ENCODE results near the gene TMOD1. TPM values are rescaled to one million over a fixed set of nuclear protein-coding genes. Genes with fewer than 3 reads are reported as not detected.

Gene TMOD1
- polyA plus RNA-seq, 1 of the 3 experiments (the other 2 are of a cell fraction), result 0.54 TPM

DNA sequence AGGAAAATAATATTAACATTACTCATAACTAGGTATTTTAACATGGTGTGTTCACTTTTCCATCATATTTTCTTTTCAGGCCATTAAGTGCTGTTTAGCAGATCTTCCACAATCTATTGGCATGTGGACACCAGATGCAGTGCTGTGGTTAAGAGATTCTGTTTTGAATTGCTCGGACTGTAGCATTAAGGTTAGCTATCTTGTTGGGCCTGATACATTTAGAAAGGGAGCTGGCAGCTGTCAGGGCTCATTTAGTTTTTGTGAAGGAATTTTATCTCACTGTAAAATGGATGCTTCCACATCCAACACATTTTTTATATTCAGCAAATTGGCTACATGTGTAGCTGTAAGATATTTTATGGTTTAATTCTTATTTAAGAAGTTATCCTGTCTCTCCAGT lies 20.7 kb upstream of the TMOD1 start (continued):
- TF ChIP-seq, protein P1, sequence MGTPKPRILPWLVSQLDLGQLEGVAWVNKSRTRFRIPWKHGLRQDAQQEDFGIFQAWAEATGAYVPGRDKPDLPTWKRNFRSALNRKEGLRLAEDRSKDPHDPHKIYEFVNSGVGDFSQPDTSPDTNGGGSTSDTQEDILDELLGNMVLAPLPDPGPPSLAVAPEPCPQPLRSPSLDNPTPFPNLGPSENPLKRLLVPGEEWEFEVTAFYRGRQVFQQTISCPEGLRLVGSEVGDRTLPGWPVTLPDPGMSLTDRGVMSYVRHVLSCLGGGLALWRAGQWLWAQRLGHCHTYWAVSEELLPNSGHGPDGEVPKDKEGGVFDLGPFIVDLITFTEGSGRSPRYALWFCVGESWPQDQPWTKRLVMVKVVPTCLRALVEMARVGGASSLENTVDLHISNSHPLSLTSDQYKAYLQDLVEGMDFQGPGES (IDR thresholded peaks at IDR 0.05; ENCODE audit: low read depth, low read length), result no peak
- TF ChIP-seq SIN3A (IDR thresholded peaks at IDR 0.05; ENCODE audit: borderline replicate concordance, low read depth, low read length) (no peak), TAF1 (IDR thresholded peaks at IDR 0.05; ENCODE audit: borderline replicate concordance, low read depth, low read length) (no peak)
- TF ChIP-seq, protein P2, sequence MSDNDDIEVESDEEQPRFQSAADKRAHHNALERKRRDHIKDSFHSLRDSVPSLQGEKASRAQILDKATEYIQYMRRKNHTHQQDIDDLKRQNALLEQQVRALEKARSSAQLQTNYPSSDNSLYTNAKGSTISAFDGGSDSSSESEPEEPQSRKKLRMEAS (IDR thresholded peaks at IDR 0.05; ENCODE audit: low read depth), result no peak
- TF ChIP-seq, protein P3, sequence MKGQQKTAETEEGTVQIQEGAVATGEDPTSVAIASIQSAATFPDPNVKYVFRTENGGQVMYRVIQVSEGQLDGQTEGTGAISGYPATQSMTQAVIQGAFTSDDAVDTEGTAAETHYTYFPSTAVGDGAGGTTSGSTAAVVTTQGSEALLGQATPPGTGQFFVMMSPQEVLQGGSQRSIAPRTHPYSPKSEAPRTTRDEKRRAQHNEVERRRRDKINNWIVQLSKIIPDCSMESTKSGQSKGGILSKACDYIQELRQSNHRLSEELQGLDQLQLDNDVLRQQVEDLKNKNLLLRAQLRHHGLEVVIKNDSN (IDR thresholded peaks at IDR 0.05; ENCODE audit: borderline replicate concordance, low read depth), result no peak
- TF ChIP-seq, protein P4, sequence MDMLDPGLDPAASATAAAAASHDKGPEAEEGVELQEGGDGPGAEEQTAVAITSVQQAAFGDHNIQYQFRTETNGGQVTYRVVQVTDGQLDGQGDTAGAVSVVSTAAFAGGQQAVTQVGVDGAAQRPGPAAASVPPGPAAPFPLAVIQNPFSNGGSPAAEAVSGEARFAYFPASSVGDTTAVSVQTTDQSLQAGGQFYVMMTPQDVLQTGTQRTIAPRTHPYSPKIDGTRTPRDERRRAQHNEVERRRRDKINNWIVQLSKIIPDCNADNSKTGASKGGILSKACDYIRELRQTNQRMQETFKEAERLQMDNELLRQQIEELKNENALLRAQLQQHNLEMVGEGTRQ (IDR thresholded peaks at IDR 0.05; ENCODE audit: borderline replicate concordance, low read depth, low read length), result no peak

DNA sequence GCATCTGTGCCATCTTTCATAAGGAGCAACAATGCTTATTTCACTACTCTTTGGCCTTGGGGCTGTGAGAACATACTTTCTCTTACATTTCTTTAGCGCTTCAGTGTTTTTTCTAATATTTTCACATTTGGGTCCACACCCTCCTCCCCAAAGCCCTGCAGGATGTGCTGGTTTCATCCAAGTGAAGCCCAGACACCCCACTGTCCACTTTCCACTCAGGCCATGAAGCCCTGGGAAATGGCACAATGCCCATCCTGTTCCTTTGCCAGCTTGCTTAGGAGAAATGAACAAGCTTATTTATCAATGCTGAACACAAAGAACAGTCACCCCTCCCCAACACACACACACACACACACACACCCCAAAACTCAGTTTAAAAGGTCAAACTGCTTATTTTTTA lies 17.3 kb upstream of the TMOD1 start:
- CTCF ChIA-PET, result interaction anchor here (1.2 to 5.7 kb wide), 5 partner anchors 12 to 133 kb away, joined by 3 to 49 read pairs (median 5); partner anchors contain the start of gene TMOD1
- Histone ChIP-seq H3K4me3 (ENCODE audit: low read depth in 2 of 2, low read length in 1 of 2) (no peak overlapping the region), H3K4me1 (ENCODE audit: control insufficient read depth in 1 of 2, insufficient read depth in 2 of 2, low read depth in 1 of 2, low read length in 1 of 2) (peaks cover 0 to 22% of the 10 kb centered on the region in 2 experiments; a peak in 2 of 4 replicates), H3K27ac (ENCODE audit: low read depth in 2 of 2, low read length in 1 of 2) (no peak overlapping the region), H3K9me3 (no peaks in the 10 kb centered on the region), H4K20me1 (ENCODE audit: insufficient read depth) (no peaks in the 10 kb centered on the region), H3K79me2 (ENCODE audit: insufficient read depth) (no peaks in the 10 kb centered on the region), H3K36me3 (replicated peaks in 1 of 2; ENCODE audit: control insufficient read depth in 1 of 2, insufficient read depth in 2 of 2, low read length in 1 of 2) (peaks cover 21 to 49% of the 10 kb centered on the region in 2 experiments), H3K9ac (no peak overlapping the region), H3F3A (replicated peaks; ENCODE audit: insufficient read depth) (no peaks in the 10 kb centered on the region), H3K9me2 (no peaks in the 10 kb centered on the region; the same call in 1 of the 2 replicates), H2AFZ (ENCODE audit: low read depth) (no peak overlapping the region), H3K27me3 (ENCODE audit: insufficient read depth) (no peaks in the 10 kb centered on the region), H3K4me2 (no peak overlapping the region)
- TF ChIP-seq SMC3 (IDR thresholded peaks at IDR 0.05; ENCODE audit: low read depth, low read length), result no peak
- no peak for TF ChIP-seq ELF1 (IDR thresholded peaks at IDR 0.05)
- TF ChIP-seq RCOR1 (IDR thresholded peaks at IDR 0.05; ENCODE audit: low read length), result no peak
- TF ChIP-seq, protein P5, sequence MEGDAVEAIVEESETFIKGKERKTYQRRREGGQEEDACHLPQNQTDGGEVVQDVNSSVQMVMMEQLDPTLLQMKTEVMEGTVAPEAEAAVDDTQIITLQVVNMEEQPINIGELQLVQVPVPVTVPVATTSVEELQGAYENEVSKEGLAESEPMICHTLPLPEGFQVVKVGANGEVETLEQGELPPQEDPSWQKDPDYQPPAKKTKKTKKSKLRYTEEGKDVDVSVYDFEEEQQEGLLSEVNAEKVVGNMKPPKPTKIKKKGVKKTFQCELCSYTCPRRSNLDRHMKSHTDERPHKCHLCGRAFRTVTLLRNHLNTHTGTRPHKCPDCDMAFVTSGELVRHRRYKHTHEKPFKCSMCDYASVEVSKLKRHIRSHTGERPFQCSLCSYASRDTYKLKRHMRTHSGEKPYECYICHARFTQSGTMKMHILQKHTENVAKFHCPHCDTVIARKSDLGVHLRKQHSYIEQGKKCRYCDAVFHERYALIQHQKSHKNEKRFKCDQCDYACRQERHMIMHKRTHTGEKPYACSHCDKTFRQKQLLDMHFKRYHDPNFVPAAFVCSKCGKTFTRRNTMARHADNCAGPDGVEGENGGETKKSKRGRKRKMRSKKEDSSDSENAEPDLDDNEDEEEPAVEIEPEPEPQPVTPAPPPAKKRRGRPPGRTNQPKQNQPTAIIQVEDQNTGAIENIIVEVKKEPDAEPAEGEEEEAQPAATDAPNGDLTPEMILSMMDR (IDR thresholded peaks at IDR 0.05), result no peak
- no peak for TF ChIP-seq POLR2AphosphoS5 (IDR thresholded peaks at IDR 0.05; ENCODE audit: low read depth, low read length)
- TF ChIP-seq, protein P1 (IDR thresholded peaks at IDR 0.05; ENCODE audit: low read depth, low read length), result no peak
- no peak for TF ChIP-seq RXRA (IDR thresholded peaks at IDR 0.05; ENCODE audit: borderline replicate concordance, low read depth)
- TF ChIP-seq, protein P6, sequence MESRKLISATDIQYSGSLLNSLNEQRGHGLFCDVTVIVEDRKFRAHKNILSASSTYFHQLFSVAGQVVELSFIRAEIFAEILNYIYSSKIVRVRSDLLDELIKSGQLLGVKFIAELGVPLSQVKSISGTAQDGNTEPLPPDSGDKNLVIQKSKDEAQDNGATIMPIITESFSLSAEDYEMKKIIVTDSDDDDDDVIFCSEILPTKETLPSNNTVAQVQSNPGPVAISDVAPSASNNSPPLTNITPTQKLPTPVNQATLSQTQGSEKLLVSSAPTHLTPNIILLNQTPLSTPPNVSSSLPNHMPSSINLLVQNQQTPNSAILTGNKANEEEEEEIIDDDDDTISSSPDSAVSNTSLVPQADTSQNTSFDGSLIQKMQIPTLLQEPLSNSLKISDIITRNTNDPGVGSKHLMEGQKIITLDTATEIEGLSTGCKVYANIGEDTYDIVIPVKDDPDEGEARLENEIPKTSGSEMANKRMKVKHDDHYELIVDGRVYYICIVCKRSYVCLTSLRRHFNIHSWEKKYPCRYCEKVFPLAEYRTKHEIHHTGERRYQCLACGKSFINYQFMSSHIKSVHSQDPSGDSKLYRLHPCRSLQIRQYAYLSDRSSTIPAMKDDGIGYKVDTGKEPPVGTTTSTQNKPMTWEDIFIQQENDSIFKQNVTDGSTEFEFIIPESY (IDR thresholded peaks at IDR 0.05; ENCODE audit: borderline replicate concordance, low read depth), result no peak
- POLR2A ChIA-PET, result no interaction called here
- WGBS (ENCODE audit: low lambda C conversion rate), result 100% methylated on average over 1 of the region's 1 CpG
- DNase-seq, result no peak
